GM23248 (cell line): ENCODE results near the gene GALNT10.

ENCODE experiments used
- EZH2 ChIP-seq: fragments of 200-600 bp; sonication (generic); IDR thresholded peaks from 2 replicates; pipeline ENCODE4 v1.6.1; 2018; ENCODE audit warnings: antibody characterized with exemption, mild to moderate bottlenecking; ENCODE audit not compliant: insufficient read depth, poor library complexity, severe bottlenecking
- EZH2phosphoT487 ChIP-seq: fragments of 200-600 bp; sonication (generic); IDR thresholded peaks from 2 replicates; pipeline ENCODE4 v1.6.1; 2018; ENCODE audit warnings: antibody characterized with exemption, moderate library complexity, mild to moderate bottlenecking, low read depth; ENCODE audit not compliant: insufficient read depth

GRCh38 chr5:154240595-154240994 lies 50.1 kb downstream of the GALNT10 start:
- no peak for TF ChIP-seq EZH2
- TF ChIP-seq EZH2phosphoT487: no peak
